ENCODE results near the gene CH25H. TPM values are rescaled to one million over a fixed set of nuclear protein-coding genes. Genes with fewer than 3 reads are reported as not detected.
"Not testable (repeated sequence)": the region's sequence is repeated elsewhere in the genome, so short reads cannot be mapped to it uniquely, and the experiment has no call there.

The CH25H gene
- 0.25 TPM for total RNA-seq (ENCODE audit: unreplicated experiment)
- long read RNA-seq = 0 reads

- Mint-ChIP-seq H3K4me3 (ENCODE audit: unreplicated experiment) (peak within 1 kb of the TSS; percentile 92), H3K4me1 (ENCODE audit: low read depth, unreplicated experiment) (peaks cover 4% of the 10 kb centered on the region), H3K9me3 (ENCODE audit: unreplicated experiment) (peaks cover 4% of the 10 kb centered on the region), H3K36me3 (ENCODE audit: unreplicated experiment) (no peaks in the 10 kb centered on the region), H3K27ac (ENCODE audit: unreplicated experiment) (peak within 1 kb of the TSS; percentile 28), H3K27me3 (ENCODE audit: unreplicated experiment) (peaks cover 8% of the 10 kb centered on the region)
- no peak for TF ChIP-seq CTCF (IDR thresholded peaks at IDR 0.05; ENCODE audit: partially characterized antibody, unreplicated experiment)
- peak; percentile 79 for DNase-seq
These were observed at the start of gene CH25H for GRCh38 chr10:89207181-89207800. Gene CH25H (minus strand): TSS chr10:89207317. CDS start chr10:89207292, 25 bp downstream.

DNA sequence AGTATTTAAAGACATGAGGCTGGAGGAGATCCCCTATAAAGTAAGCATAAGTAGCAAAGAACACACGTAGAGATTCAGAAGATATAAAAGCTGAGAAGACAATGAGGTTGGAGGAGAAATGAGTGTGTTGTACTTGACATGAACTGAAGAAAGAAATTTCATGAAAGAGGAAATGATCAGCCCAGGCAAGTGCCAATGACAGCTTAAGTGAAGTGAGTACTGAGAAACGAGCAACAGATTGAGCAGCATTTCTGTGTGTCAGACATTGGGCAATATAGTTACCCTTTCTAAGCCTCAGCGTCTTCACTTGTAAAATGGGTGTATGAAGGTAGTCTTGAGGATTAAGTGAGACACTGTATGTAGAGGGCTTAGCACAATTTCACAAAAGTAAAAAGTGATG lies 49.2 kb upstream of the CH25H start:
- no peak overlapping the region for H3K27ac Mint-ChIP-seq (ENCODE audit: unreplicated experiment)
- H3K4me1 Mint-ChIP-seq (ENCODE audit: low read depth, unreplicated experiment) = no peaks in the 10 kb centered on the region
- no peak overlapping the region for H3K4me3 Mint-ChIP-seq (ENCODE audit: unreplicated experiment)
- H3K9me3 Mint-ChIP-seq (ENCODE audit: unreplicated experiment) = peaks cover 1% of the 10 kb centered on the region
- TF ChIP-seq CTCF (IDR thresholded peaks at IDR 0.05; ENCODE audit: partially characterized antibody, unreplicated experiment) = no peak
- H3K36me3 Mint-ChIP-seq (ENCODE audit: unreplicated experiment) = peaks cover 5% of the 10 kb centered on the region
- no peaks in the 10 kb centered on the region for H3K27me3 Mint-ChIP-seq (ENCODE audit: unreplicated experiment)
- DNase-seq = no peak

- Mint-ChIP-seq H3K4me3 (ENCODE audit: unreplicated experiment) (no peak overlapping the region), H3K4me1 (ENCODE audit: low read depth, unreplicated experiment) (peaks cover 3% of the 10 kb centered on the region), H3K27me3 (ENCODE audit: unreplicated experiment) (no peaks in the 10 kb centered on the region), H3K9me3 (ENCODE audit: unreplicated experiment) (peaks cover 4% of the 10 kb centered on the region), H3K36me3 (ENCODE audit: unreplicated experiment) (peaks cover 5% of the 10 kb centered on the region), H3K27ac (ENCODE audit: unreplicated experiment) (no peak overlapping the region)
- DNase-seq = no peak
- no peak for TF ChIP-seq CTCF (IDR thresholded peaks at IDR 0.05; ENCODE audit: partially characterized antibody, unreplicated experiment)
These were observed 48.7 kb upstream of the CH25H start for GRCh38 chr10:89255793-89256192.

- H3K36me3 Mint-ChIP-seq (ENCODE audit: unreplicated experiment); H3K27me3 Mint-ChIP-seq (ENCODE audit: unreplicated experiment); H3K4me3 Mint-ChIP-seq (ENCODE audit: unreplicated experiment); H3K9me3 Mint-ChIP-seq (ENCODE audit: unreplicated experiment); DNase-seq; H3K4me1 Mint-ChIP-seq (ENCODE audit: low read depth, unreplicated experiment); H3K27ac Mint-ChIP-seq (ENCODE audit: unreplicated experiment): not testable (repeated sequence)
These were observed 48.0 kb upstream of the CH25H start for GRCh38 chr10:89255091-89255579.

GRCh38 chr10:89252225-89252585 lies 45.1 kb upstream of the CH25H start:
- no peak overlapping the region for H3K4me3 Mint-ChIP-seq (ENCODE audit: unreplicated experiment)
- no peak overlapping the region for H3K27ac Mint-ChIP-seq (ENCODE audit: unreplicated experiment)
- H3K36me3 Mint-ChIP-seq (ENCODE audit: unreplicated experiment) = peaks cover 5% of the 10 kb centered on the region
- peaks cover 5% of the 10 kb centered on the region for H3K9me3 Mint-ChIP-seq (ENCODE audit: unreplicated experiment)
- no peak for DNase-seq
- TF ChIP-seq CTCF (IDR thresholded peaks at IDR 0.05; ENCODE audit: partially characterized antibody, unreplicated experiment) = no peak
- H3K27me3 Mint-ChIP-seq (ENCODE audit: unreplicated experiment) = no peaks in the 10 kb centered on the region
- H3K4me1 Mint-ChIP-seq (ENCODE audit: low read depth, unreplicated experiment) = peaks cover 5% of the 10 kb centered on the region
